Measurements from ENCODE around the gene NR6A1.
"Not testable (repeated sequence)": the region's sequence is repeated elsewhere in the genome, so short reads cannot be mapped to it uniquely, and the experiment has no call there.

The NR6A1 gene

DNA sequence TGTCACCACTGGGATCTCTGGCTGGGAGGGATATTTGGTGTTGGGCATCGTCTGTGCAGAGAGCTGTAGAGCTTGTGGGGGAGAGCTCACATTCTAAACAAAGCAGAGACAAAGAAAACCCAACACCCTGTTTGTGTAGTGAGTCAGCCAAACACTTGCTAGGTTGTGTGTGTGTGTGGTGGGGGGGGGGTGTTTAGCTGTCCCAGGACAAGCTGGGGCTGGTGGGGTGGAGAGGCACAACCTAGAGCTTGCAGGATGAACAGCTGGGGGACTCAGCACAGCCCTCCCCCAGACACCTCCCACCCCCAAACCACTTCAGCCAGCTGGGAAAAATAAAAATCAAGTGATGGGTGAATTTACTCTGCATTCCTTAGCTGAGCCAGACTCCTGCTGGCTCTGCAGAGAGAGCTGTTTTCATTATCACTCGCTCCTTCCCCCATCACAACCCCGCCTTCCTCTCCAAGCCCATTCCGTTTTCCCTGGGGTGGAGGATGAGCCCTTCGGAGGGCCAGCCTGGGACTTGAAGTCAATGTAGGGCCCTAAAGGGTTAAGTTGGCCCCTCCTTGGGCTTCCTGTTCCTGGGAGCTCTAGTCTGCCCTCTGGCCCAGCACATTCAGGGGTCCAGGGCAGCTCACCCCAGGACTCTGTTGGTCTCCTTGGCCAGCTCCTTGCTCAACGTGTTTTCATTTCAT is 8.4 kb upstream of the NR6A1 start:
- peak overlapping the region; percentile 45 for H3K4me3 ChIP-seq (ENCODE audit: low read length)
- peaks cover 3% of the 10 kb centered on the region for H3K27me3 ChIP-seq (ENCODE audit: control insufficient read depth, insufficient read depth, low read length)
- peak overlapping the region; percentile 84 for H3K27ac ChIP-seq (ENCODE audit: low read depth, low read length)
- H3K4me1 ChIP-seq (ENCODE audit: control insufficient read depth, insufficient read depth, low read length) = peaks cover 18% of the 10 kb centered on the region
- no peak overlapping the region for H3K9ac ChIP-seq (ENCODE audit: low read length)
- H3K36me3 ChIP-seq (ENCODE audit: control insufficient read depth, insufficient read depth, low read length) = no peaks in the 10 kb centered on the region

DNA sequence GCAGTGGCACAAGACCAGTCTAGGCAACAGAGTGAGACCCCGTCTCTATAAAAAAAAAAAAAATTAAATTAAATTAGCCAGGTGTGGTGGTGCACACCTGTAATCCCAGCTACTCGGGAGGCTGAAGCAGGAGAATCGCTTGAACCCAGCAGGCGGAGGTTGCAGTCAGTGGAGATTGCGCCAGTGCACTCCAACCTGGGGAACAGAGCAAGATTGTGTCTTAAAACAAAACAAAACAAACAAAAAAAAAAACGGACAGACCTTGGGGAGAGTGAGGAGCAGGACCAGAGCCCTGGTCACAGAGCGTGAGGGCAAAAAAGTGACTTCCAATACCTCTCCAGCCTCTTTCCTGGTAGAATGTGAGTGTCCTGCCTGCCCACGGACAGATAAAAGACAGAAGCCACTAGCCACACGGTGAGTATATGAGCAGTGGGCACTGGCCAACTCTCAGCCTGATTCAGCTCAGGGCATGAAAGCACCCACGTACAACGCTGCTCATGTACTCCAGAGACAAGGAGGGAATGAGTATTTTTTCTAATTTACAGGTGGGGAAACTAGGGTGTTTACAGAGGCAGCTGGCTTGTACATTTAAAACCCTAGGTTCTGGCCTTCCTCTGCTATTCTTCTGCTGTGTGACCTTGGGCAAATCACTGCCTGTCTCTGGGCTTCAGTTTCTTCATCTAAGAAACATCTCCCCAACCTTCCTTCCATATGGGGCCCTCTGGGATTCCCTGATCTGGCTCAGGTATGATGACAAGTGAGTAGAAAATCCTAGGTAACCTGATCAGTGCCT is 7.7 kb upstream of the NR6A1 start:
- Histone ChIP-seq H3K36me3 (ENCODE audit: control insufficient read depth, insufficient read depth, low read length) (no peaks in the 10 kb centered on the region), H3K4me1 (ENCODE audit: control insufficient read depth, insufficient read depth, low read length) (peaks cover 18% of the 10 kb centered on the region), H3K27ac (ENCODE audit: low read depth, low read length) (peak overlapping the region; percentile 84), H3K4me3 (ENCODE audit: low read length) (peak overlapping the region; percentile 45), H3K9ac (ENCODE audit: low read length) (peak overlapping the region; percentile 40), H3K27me3 (ENCODE audit: control insufficient read depth, insufficient read depth, low read length) (peaks cover 3% of the 10 kb centered on the region)

- H3K36me3 ChIP-seq (ENCODE audit: control insufficient read depth, insufficient read depth, low read length) = no peaks in the 10 kb centered on the region
- H3K27ac ChIP-seq (ENCODE audit: low read depth, low read length) = peak within 1 kb of the TSS; percentile 80
- peak within 1 kb of the TSS; percentile 70 for H3K4me3 ChIP-seq (ENCODE audit: low read length)
- peaks cover 3% of the 10 kb centered on the region for H3K27me3 ChIP-seq (ENCODE audit: control insufficient read depth, insufficient read depth, low read length)
- H3K4me1 ChIP-seq (ENCODE audit: control insufficient read depth, insufficient read depth, low read length) = peaks cover 18% of the 10 kb centered on the region
- peak within 1 kb of the TSS; percentile 52 for H3K9ac ChIP-seq (ENCODE audit: low read length)
These were observed 6.0 kb upstream of the NR6A1 start, which contains the start of gene OLFML2A for GRCh38 chr9:124776954-124777648. TSS of gene OLFML2A (plus strand) at chr9:124777133. CDS start at chr9:124777271, 138 bp downstream.

GRCh38 chr9:124776618-124776953 is 5.5 kb upstream of the NR6A1 start:
- Histone ChIP-seq H3K4me3 (ENCODE audit: low read length) (peak overlapping the region; percentile 70), H3K36me3 (ENCODE audit: control insufficient read depth, insufficient read depth, low read length) (no peaks in the 10 kb centered on the region), H3K27ac (ENCODE audit: low read depth, low read length) (peak overlapping the region; percentile 80), H3K4me1 (ENCODE audit: control insufficient read depth, insufficient read depth, low read length) (peaks cover 18% of the 10 kb centered on the region), H3K9ac (ENCODE audit: low read length) (no peak overlapping the region), H3K27me3 (ENCODE audit: control insufficient read depth, insufficient read depth, low read length) (peaks cover 3% of the 10 kb centered on the region)

DNA sequence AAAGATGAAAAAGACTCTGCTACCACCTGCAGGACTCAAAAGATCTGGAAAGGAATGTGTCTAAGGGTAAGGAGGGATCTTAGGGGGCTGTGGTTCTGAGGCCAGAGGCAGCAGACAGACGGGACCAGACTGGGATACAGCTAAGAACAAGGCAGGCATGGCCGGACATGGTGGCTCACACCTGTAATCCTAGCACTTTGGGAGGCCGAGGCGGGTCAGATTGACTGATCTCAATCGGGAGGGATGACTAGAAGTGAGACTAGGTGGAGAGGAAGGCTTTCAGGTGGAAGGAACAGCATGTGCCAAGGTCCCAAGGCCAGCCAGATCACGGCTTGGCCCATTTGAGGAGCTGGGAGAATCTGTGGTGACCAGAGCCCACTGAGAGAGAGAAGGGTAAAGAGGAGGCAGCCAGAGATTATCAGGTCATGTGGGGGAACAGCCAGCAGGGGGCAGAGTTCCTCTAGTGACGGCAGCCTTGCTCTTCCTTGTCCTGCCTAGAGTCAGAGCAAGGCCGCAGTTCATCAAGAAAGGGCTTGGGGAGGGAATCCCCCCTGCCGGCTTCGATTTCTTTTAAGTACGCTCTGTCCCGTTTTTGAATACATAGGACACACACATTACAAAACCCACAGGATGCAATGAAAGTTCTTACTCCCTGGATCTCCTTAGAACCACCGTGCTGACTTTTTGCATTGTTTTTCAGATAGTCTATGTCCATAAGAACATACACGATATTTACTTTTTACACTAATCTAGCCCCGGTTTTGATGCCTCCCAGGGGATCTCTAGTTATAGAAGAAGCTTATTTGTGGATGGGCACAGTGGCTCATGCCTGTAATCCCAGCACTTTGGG is 3.2 kb upstream of the NR6A1 start:
- Histone ChIP-seq H3K4me1 (ENCODE audit: control insufficient read depth, insufficient read depth, low read length) (peaks cover 7% of the 10 kb centered on the region), H3K27me3 (ENCODE audit: control insufficient read depth, insufficient read depth, low read length) (peaks cover 4% of the 10 kb centered on the region), H3K4me3 (ENCODE audit: low read length) (no peak overlapping the region), H3K27ac (ENCODE audit: low read depth, low read length) (peak overlapping the region; percentile 22), H3K9ac (ENCODE audit: low read length) (no peak overlapping the region), H3K36me3 (ENCODE audit: control insufficient read depth, insufficient read depth, low read length) (no peaks in the 10 kb centered on the region)

DNA sequence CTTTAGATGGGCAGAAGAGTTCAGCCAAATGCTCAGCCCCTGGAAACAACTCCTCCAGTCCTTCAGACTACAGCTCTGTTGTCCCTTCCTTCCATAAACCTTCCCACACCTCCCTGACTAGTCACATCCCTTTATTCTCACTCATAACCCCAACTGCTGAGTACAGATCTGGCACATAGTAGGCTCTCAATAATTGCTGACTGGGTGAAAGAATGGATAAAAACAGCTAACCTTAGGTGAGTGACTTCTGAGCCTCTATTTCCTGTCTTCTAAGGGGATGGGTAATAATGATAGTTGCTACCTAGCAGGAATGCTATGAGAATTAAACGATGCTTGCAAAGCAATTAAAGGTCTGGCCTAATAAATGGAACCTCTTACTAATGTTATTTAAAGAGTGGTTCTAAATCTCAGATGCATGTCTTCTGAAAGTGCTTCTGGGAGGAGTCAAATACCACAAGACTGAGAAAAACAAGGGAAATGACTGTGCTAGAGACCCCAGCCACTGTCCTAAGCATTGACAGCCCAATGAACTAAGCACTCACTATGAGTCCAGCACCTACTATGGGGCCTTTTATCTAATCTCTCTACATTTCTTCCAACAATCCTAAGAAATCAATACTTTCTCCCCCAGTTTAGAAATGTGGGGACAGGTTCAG is 2.5 kb upstream of the NR6A1 start:
- no peak overlapping the region for H3K4me3 ChIP-seq (ENCODE audit: low read length)
- H3K27me3 ChIP-seq (ENCODE audit: control insufficient read depth, insufficient read depth, low read length) = peaks cover 4% of the 10 kb centered on the region
- H3K4me1 ChIP-seq (ENCODE audit: control insufficient read depth, insufficient read depth, low read length) = peaks cover under 1% of the 10 kb centered on the region
- H3K36me3 ChIP-seq (ENCODE audit: control insufficient read depth, insufficient read depth, low read length) = no peaks in the 10 kb centered on the region
- H3K9ac ChIP-seq (ENCODE audit: low read length) = no peak overlapping the region
- no peak overlapping the region for H3K27ac ChIP-seq (ENCODE audit: low read depth, low read length)

- H3K4me1 ChIP-seq (ENCODE audit: control insufficient read depth, insufficient read depth, low read length); H3K4me3 ChIP-seq (ENCODE audit: low read length); H3K36me3 ChIP-seq (ENCODE audit: control insufficient read depth, insufficient read depth, low read length); H3K27me3 ChIP-seq (ENCODE audit: control insufficient read depth, insufficient read depth, low read length); H3K9ac ChIP-seq (ENCODE audit: low read length); H3K27ac ChIP-seq (ENCODE audit: low read depth, low read length): not testable (repeated sequence)
These were observed 1.8 kb upstream of the NR6A1 start for GRCh38 chr9:124772877-124773276.

- peak overlapping the region; percentile 60 for H3K27ac ChIP-seq (ENCODE audit: low read depth, low read length)
- H3K36me3 ChIP-seq (ENCODE audit: control insufficient read depth, insufficient read depth, low read length) = no peaks in the 10 kb centered on the region
- H3K4me3 ChIP-seq (ENCODE audit: low read length) = peak overlapping the region; percentile 72
- peaks cover 4% of the 10 kb centered on the region for H3K27me3 ChIP-seq (ENCODE audit: control insufficient read depth, insufficient read depth, low read length)
- no peak overlapping the region for H3K9ac ChIP-seq (ENCODE audit: low read length)
- no peaks in the 10 kb centered on the region for H3K4me1 ChIP-seq (ENCODE audit: control insufficient read depth, insufficient read depth, low read length)
These were observed 962 bp upstream of the NR6A1 start for GRCh38 chr9:124771867-124772679.

- peaks cover 1% of the 10 kb centered on the region for H3K27me3 ChIP-seq (ENCODE audit: control insufficient read depth, insufficient read depth, low read length)
- peak overlapping the region; percentile 16 for H3K9ac ChIP-seq (ENCODE audit: low read length)
- H3K36me3 ChIP-seq (ENCODE audit: control insufficient read depth, insufficient read depth, low read length) = no peaks in the 10 kb centered on the region
- H3K4me1 ChIP-seq (ENCODE audit: control insufficient read depth, insufficient read depth, low read length) = no peaks in the 10 kb centered on the region
- H3K4me3 ChIP-seq (ENCODE audit: low read length) = peak overlapping the region; percentile 72
- H3K27ac ChIP-seq (ENCODE audit: low read depth, low read length) = peak overlapping the region; percentile 26
These were observed 621 bp downstream of the NR6A1 start for GRCh38 chr9:124770359-124771020.

- Histone ChIP-seq H3K4me1 (ENCODE audit: control insufficient read depth, insufficient read depth, low read length) (no peaks in the 10 kb centered on the region), H3K9ac (ENCODE audit: low read length) (peak overlapping the region; percentile 16), H3K27ac (ENCODE audit: low read depth, low read length) (no peak overlapping the region), H3K4me3 (ENCODE audit: low read length) (peak overlapping the region; percentile 72), H3K27me3 (ENCODE audit: control insufficient read depth, insufficient read depth, low read length) (peaks cover 1% of the 10 kb centered on the region), H3K36me3 (ENCODE audit: control insufficient read depth, insufficient read depth, low read length) (no peaks in the 10 kb centered on the region)
These were observed 1.4 kb downstream of the NR6A1 start for GRCh38 chr9:124769549-124770358.

All from rectal smooth muscle tissue (tissue), 1 donor.